GM23338 (cell line): ENCODE results near the gene CASP2. TPM values are rescaled to one million over a fixed set of nuclear protein-coding genes. Genes with fewer than 3 reads are reported as not detected.

Experiments
- ATAC-seq: fragments of 200-7000 bp; cut with Tn5 transposase; 3 replicates; pipeline ENCODE4 v1.9.1; 2020
- DNase-seq: peaks from one replicate; pipeline ENCODE4 v3.0.0-alpha.2; 2015; ENCODE audit warnings: low spot score
- H2AFZ ChIP-seq: fragments of 200-600 bp; sonication (generic); 2 replicates; pipeline ENCODE4 v1.8.0; 2016; ENCODE audit warnings: antibody characterized with exemption, mild to moderate bottlenecking, moderate library complexity
- H3F3A ChIP-seq: fragments of 200-600 bp; sonication (generic); replicated peaks from 2 replicates; pipeline ENCODE4 v1.8.0; 2017; ENCODE audit warnings: antibody characterized with exemption, mixed run types, low read depth
- H3K27ac ChIP-seq: fragments of 200-600 bp; sonication (generic); 2 replicates; pipeline ENCODE4 v1.6.1; 2016; ENCODE audit warnings: low read depth
- H3K27me3 ChIP-seq: fragments of 200-600 bp; sonication (generic); 2 replicates; pipeline ENCODE4 v1.8.0; 2016; ENCODE audit warnings: mild to moderate bottlenecking, mixed run types, moderate library complexity; ENCODE audit not compliant: insufficient read depth
- H3K36me3 ChIP-seq: fragments of 200-600 bp; sonication (generic); 2 replicates; pipeline ENCODE4 v1.8.0; 2016; ENCODE audit warnings: mild to moderate bottlenecking; ENCODE audit not compliant: insufficient read depth
- H3K4me1 ChIP-seq: fragments of 200-600 bp; sonication (generic); 2 replicates; pipeline ENCODE4 v1.8.0; 2016; ENCODE audit warnings: mild to moderate bottlenecking, moderate library complexity; ENCODE audit not compliant: insufficient read depth
- H3K4me2 ChIP-seq: fragments of 200-600 bp; sonication (generic); 2 replicates; pipeline ENCODE4 v1.7.1; 2017; ENCODE audit warnings: mixed run types
- H3K4me3 ChIP-seq: fragments of 200-600 bp; sonication (generic); 2 replicates; pipeline ENCODE4 v1.6.1; 2016; ENCODE audit warnings: mixed run types
- H3K79me2 ChIP-seq: fragments of 200-600 bp; sonication (generic); replicated peaks from 2 replicates; pipeline ENCODE4 v1.8.0; 2017; ENCODE audit warnings: mild to moderate bottlenecking; ENCODE audit not compliant: insufficient read depth
- H3K9me2 ChIP-seq: fragments of 200-600 bp; sonication (generic); 2 replicates; pipeline ENCODE4 v1.8.0; 2017; ENCODE audit not compliant: insufficient read depth
- H4K20me1 ChIP-seq: fragments of 200-600 bp; sonication (generic); replicated peaks from 2 replicates; pipeline ENCODE4 v1.8.0; 2017; ENCODE audit warnings: mild to moderate bottlenecking; ENCODE audit not compliant: insufficient read depth
- H3K27ac Mint-ChIP-seq: 2 replicates; pipeline ENCODE4 v1.8.0; 2020; ENCODE audit warnings: inconsistent platforms, mild to moderate bottlenecking, moderate library complexity, mixed read lengths
- H3K27me3 Mint-ChIP-seq: 3 replicates; pipeline ENCODE4 v1.8.0; 2022; ENCODE audit warnings: low read depth, mild to moderate bottlenecking, moderate library complexity, mixed read lengths, inconsistent platforms; ENCODE audit not compliant: insufficient read depth, poor library complexity
- H3K36me3 Mint-ChIP-seq: 3 replicates; pipeline ENCODE4 v1.8.0; 2021; ENCODE audit warnings: low read depth, mild to moderate bottlenecking, inconsistent platforms, moderate library complexity, mixed read lengths
- H3K4me1 Mint-ChIP-seq: 3 replicates; pipeline ENCODE4 v1.8.0; 2020; ENCODE audit warnings: mild to moderate bottlenecking, inconsistent platforms, mixed read lengths
- H3K4me3 Mint-ChIP-seq: 3 replicates; pipeline ENCODE4 v1.8.0; 2021; ENCODE audit warnings: moderate library complexity, mild to moderate bottlenecking, inconsistent platforms, mixed read lengths
- H3K9me3 Mint-ChIP-seq: 3 replicates; pipeline ENCODE4 v1.8.0; 2020; ENCODE audit warnings: moderate library complexity, mild to moderate bottlenecking, inconsistent platforms, mixed read lengths
- CREB1 ChIP-seq: fragments of 250-450 bp; sonication (Bioruptor Pico); IDR thresholded peaks from 2 replicates; pipeline ENCODE4 v1.5.0; 2020; ENCODE audit warnings: low read depth, mild to moderate bottlenecking, moderate library complexity
- EZH2 ChIP-seq: fragments of 200-600 bp; sonication (generic); IDR thresholded peaks from one replicate; pipeline ENCODE4 v1.8.0; 2017; ENCODE audit warnings: antibody characterized with exemption, mild to moderate bottlenecking, low read depth; ENCODE audit not compliant: unreplicated experiment
- EZH2phosphoT487 ChIP-seq: fragments of 200-600 bp; sonication (generic); IDR thresholded peaks from one replicate; pipeline ENCODE4 v1.8.1; 2018; ENCODE audit warnings: antibody characterized with exemption; ENCODE audit not compliant: unreplicated experiment
- JUNB ChIP-seq: IDR thresholded peaks from one replicate; pipeline ENCODE4 v1.6.1; 2016; ENCODE audit warnings: antibody characterized with exemption; ENCODE audit not compliant: unreplicated experiment
- NANOG ChIP-seq: IDR thresholded peaks from 2 replicates; pipeline ENCODE4 v1.6.1; 2016; ENCODE audit warnings: antibody characterized with exemption, borderline replicate concordance
- POLR2AphosphoS5 ChIP-seq: IDR thresholded peaks from 2 replicates; pipeline ENCODE4 v1.6.1; 2016; ENCODE audit warnings: antibody characterized with exemption, low read depth
- STAT1 ChIP-seq: IDR thresholded peaks from one replicate; pipeline ENCODE4 v1.6.1; 2016; ENCODE audit warnings: antibody characterized with exemption; ENCODE audit not compliant: unreplicated experiment
- ZNF114 ChIP-seq: fragments of 250-450 bp; sonication (Bioruptor Pico); IDR thresholded peaks from 2 replicates; pipeline ENCODE4 v1.5.0; 2020; ENCODE audit warnings: mild to moderate bottlenecking, moderate library complexity
- ZNF331 ChIP-seq: fragments of 250-450 bp; sonication (Bioruptor Pico); IDR thresholded peaks from 2 replicates; pipeline ENCODE4 v1.5.0; 2020; ENCODE audit warnings: low read depth, mild to moderate bottlenecking, moderate library complexity
- polyA plus RNA-seq: library from polyadenylated mRNA; unstranded; fragments of >200 nt; fragmentation: Nextera tagmentation; extraction: Ambion mirVana; gene quantifications from 2 replicates; pipeline ENCODE4 v1.2.1, GENCODE V29; 2016
- total RNA-seq: library from RNA; depleted of rRNA; stranded (reverse); fragments of >200 nt; shearing (Covaris generic); gene quantifications from 2 replicates; pipeline ENCODE4 v1.2.3, GENCODE V29; 2014
- TF ChIP-seq, protein P1 (sequence below), 2 experiments: fragments of 200-600 bp in 1 of 2; sonication (generic) in 1 of 2; conservative IDR thresholded peaks; 2 replicates each; pipeline versions ENCODE4 v1.5.1 to v1.6.1; 2016 to 2017; ENCODE audit warnings: antibody characterized with exemption in 2 of 2, low read depth in 2 of 2, mild to moderate bottlenecking in 2 of 2, moderate library complexity in 1 of 2
- TF ChIP-seq, protein P2 (sequence below): IDR thresholded peaks from one replicate; pipeline ENCODE4 v1.6.1; 2018; ENCODE audit warnings: antibody characterized with exemption; ENCODE audit not compliant: unreplicated experiment
- TF ChIP-seq, protein P3 (sequence below): fragments of 250-450 bp; sonication (Bioruptor Pico); IDR thresholded peaks from 2 replicates; pipeline ENCODE4 v1.5.0; 2020; ENCODE audit warnings: mild to moderate bottlenecking, moderate library complexity
- TF ChIP-seq, protein P4 (sequence below): IDR thresholded peaks from 2 replicates; pipeline ENCODE4 v1.6.1; 2016; ENCODE audit warnings: antibody characterized with exemption

Gene CASP2
- total and polyA plus RNA-seq, 2 experiments from 2014 or later = 17.7 to 21.8 TPM

DNA sequence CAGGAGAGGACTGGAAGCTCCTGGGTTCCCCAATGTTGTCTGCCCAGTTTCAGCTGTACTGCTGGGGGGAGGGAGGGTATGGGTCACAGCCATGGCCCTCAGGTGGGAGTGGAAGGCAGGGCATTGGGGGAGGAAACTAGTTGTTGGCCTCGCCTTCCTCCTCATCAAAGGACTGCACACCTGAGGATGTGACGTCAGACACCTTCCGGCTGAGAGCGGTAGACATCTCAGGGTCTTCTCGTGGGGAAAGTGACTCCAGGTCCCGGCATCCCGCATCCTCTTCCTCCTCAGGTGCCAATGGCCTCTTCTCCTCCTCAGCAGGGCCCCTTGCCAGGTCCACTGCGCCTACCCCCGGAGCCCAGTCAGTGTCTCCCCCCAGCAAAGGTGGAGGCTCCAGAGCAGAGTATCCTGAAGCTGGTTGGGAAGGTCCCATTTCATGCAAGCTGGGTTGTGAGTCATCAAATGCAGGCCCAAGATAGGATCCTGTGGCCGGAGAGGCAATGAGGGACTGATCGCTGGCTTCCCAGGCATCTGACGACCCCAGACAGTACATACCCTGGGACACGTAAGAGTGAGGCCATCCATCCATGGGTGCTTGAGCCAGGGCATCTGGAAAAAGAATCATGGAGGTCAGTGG, 68.4 kb downstream of the CASP2 start:
- H3K9me3 Mint-ChIP-seq = no peaks in the 10 kb centered on the region; the same call in 1 of the 3 replicates
- Histone ChIP-seq H3K4me1 (peaks cover 6% of the 10 kb centered on the region; the same call in 1 of the 2 replicates), H3F3A (no peaks in the 10 kb centered on the region), H3K79me2 (no peaks in the 10 kb centered on the region), H3K27ac (no peak overlapping the region), H3K4me3 (no peak overlapping the region), H4K20me1 (no peaks in the 10 kb centered on the region), H3K4me2 (no peak overlapping the region), H3K36me3 (peaks cover 11% of the 10 kb centered on the region), H2AFZ (no peak overlapping the region), H3K9me2 (no peaks in the 10 kb centered on the region; the same call in 1 of the 2 replicates), H3K27me3 (no peaks in the 10 kb centered on the region)
- peaks cover 35% of the 10 kb centered on the region for H3K4me1 Mint-ChIP-seq
- DNase-seq (no peak), ATAC-seq (no peak)
- no peak overlapping the region for H3K27ac Mint-ChIP-seq
- H3K4me3 Mint-ChIP-seq = no peak overlapping the region
- TF ChIP-seq ZNF331 (no peak), POLR2AphosphoS5 (no peak), ZNF114 (CRISPR knock-in tag) (no peak), CREB1 (no peak), NANOG (no peak), EZH2phosphoT487 (no peak), JUNB (no peak), STAT1 (no peak), EZH2 (no peak)
- TF ChIP-seq, protein P1, sequence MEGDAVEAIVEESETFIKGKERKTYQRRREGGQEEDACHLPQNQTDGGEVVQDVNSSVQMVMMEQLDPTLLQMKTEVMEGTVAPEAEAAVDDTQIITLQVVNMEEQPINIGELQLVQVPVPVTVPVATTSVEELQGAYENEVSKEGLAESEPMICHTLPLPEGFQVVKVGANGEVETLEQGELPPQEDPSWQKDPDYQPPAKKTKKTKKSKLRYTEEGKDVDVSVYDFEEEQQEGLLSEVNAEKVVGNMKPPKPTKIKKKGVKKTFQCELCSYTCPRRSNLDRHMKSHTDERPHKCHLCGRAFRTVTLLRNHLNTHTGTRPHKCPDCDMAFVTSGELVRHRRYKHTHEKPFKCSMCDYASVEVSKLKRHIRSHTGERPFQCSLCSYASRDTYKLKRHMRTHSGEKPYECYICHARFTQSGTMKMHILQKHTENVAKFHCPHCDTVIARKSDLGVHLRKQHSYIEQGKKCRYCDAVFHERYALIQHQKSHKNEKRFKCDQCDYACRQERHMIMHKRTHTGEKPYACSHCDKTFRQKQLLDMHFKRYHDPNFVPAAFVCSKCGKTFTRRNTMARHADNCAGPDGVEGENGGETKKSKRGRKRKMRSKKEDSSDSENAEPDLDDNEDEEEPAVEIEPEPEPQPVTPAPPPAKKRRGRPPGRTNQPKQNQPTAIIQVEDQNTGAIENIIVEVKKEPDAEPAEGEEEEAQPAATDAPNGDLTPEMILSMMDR (conservative IDR thresholded peaks at IDR 0.05; ENCODE audit: low read depth in 2 of 2) = no peak
- TF ChIP-seq, protein P2, sequence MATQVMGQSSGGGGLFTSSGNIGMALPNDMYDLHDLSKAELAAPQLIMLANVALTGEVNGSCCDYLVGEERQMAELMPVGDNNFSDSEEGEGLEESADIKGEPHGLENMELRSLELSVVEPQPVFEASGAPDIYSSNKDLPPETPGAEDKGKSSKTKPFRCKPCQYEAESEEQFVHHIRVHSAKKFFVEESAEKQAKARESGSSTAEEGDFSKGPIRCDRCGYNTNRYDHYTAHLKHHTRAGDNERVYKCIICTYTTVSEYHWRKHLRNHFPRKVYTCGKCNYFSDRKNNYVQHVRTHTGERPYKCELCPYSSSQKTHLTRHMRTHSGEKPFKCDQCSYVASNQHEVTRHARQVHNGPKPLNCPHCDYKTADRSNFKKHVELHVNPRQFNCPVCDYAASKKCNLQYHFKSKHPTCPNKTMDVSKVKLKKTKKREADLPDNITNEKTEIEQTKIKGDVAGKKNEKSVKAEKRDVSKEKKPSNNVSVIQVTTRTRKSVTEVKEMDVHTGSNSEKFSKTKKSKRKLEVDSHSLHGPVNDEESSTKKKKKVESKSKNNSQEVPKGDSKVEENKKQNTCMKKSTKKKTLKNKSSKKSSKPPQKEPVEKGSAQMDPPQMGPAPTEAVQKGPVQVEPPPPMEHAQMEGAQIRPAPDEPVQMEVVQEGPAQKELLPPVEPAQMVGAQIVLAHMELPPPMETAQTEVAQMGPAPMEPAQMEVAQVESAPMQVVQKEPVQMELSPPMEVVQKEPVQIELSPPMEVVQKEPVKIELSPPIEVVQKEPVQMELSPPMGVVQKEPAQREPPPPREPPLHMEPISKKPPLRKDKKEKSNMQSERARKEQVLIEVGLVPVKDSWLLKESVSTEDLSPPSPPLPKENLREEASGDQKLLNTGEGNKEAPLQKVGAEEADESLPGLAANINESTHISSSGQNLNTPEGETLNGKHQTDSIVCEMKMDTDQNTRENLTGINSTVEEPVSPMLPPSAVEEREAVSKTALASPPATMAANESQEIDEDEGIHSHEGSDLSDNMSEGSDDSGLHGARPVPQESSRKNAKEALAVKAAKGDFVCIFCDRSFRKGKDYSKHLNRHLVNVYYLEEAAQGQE = no peak
- TF ChIP-seq, protein P3, sequence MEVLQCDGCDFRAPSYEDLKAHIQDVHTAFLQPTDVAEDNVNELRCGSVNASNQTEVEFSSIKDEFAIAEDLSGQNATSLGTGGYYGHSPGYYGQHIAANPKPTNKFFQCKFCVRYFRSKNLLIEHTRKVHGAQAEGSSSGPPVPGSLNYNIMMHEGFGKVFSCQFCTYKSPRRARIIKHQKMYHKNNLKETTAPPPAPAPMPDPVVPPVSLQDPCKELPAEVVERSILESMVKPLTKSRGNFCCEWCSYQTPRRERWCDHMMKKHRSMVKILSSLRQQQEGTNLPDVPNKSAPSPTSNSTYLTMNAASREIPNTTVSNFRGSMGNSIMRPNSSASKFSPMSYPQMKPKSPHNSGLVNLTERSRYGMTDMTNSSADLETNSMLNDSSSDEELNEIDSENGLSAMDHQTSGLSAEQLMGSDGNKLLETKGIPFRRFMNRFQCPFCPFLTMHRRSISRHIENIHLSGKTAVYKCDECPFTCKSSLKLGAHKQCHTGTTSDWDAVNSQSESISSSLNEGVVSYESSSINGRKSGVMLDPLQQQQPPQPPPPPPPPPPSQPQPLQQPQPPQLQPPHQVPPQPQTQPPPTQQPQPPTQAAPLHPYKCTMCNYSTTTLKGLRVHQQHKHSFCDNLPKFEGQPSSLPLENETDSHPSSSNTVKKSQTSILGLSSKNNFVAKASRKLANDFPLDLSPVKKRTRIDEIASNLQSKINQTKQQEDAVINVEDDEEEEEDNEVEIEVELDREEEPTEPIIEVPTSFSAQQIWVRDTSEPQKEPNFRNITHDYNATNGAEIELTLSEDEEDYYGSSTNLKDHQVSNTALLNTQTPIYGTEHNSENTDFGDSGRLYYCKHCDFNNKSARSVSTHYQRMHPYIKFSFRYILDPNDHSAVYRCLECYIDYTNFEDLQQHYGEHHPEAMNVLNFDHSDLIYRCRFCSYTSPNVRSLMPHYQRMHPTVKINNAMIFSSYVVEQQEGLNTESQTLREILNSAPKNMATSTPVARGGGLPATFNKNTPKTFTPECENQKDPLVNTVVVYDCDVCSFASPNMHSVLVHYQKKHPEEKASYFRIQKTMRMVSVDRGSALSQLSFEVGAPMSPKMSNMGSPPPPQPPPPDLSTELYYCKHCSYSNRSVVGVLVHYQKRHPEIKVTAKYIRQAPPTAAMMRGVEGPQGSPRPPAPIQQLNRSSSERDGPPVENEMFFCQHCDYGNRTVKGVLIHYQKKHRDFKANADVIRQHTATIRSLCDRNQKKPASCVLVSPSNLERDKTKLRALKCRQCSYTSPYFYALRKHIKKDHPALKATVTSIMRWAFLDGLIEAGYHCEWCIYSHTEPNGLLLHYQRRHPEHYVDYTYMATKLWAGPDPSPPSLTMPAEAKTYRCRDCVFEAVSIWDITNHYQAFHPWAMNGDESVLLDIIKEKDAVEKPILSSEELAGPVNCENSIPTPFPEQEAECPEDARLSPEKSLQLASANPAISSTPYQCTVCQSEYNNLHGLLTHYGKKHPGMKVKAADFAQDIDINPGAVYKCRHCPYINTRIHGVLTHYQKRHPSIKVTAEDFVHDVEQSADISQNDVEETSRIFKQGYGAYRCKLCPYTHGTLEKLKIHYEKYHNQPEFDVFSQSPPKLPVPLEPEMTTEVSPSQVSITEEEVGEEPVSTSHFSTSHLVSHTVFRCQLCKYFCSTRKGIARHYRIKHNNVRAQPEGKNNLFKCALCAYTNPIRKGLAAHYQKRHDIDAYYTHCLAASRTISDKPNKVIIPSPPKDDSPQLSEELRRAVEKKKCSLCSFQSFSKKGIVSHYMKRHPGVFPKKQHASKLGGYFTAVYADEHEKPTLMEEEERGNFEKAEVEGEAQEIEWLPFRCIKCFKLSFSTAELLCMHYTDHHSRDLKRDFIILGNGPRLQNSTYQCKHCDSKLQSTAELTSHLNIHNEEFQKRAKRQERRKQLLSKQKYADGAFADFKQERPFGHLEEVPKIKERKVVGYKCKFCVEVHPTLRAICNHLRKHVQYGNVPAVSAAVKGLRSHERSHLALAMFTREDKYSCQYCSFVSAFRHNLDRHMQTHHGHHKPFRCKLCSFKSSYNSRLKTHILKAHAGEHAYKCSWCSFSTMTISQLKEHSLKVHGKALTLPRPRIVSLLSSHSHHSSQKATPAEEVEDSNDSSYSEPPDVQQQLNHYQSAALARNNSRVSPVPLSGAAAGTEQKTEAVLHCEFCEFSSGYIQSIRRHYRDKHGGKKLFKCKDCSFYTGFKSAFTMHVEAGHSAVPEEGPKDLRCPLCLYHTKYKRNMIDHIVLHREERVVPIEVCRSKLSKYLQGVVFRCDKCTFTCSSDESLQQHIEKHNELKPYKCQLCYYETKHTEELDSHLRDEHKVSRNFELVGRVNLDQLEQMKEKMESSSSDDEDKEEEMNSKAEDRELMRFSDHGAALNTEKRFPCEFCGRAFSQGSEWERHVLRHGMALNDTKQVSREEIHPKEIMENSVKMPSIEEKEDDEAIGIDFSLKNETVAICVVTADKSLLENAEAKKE (CRISPR knock-in tag) = no peak
- TF ChIP-seq, protein P4, sequence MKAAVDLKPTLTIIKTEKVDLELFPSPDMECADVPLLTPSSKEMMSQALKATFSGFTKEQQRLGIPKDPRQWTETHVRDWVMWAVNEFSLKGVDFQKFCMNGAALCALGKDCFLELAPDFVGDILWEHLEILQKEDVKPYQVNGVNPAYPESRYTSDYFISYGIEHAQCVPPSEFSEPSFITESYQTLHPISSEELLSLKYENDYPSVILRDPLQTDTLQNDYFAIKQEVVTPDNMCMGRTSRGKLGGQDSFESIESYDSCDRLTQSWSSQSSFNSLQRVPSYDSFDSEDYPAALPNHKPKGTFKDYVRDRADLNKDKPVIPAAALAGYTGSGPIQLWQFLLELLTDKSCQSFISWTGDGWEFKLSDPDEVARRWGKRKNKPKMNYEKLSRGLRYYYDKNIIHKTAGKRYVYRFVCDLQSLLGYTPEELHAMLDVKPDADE = no peak
- peaks cover 16% of the 10 kb centered on the region for H3K27me3 Mint-ChIP-seq
- peaks cover 58% of the 10 kb centered on the region for H3K36me3 Mint-ChIP-seq
